Measurements from ENCODE around the gene CCDC3.
"Not testable (repeated sequence)": the region's sequence is repeated elsewhere in the genome, so short reads cannot be mapped to it uniquely, and the experiment has no call there.

The CCDC3 gene

DNA sequence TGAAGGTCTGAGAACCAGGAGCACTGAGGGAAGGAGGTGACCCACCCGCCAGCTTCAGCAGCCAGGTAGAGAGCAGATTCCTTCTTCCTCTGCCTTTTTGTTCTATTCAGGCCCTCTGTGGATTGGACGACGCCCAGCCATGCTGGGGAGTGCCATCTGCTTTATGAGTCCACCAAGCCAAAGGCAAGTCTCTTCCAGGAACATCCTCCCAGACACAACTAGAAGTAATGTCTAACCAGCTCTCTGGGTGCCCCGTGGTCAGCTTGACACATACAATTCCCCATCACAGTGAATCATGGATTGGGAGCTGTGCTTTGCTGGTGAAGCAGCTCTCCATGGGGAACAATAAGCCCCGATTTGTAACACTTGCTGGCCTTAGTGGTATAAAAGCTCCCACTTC lies 125.2 kb downstream of the CCDC3 start:
- no peak for DNase-seq

DNA sequence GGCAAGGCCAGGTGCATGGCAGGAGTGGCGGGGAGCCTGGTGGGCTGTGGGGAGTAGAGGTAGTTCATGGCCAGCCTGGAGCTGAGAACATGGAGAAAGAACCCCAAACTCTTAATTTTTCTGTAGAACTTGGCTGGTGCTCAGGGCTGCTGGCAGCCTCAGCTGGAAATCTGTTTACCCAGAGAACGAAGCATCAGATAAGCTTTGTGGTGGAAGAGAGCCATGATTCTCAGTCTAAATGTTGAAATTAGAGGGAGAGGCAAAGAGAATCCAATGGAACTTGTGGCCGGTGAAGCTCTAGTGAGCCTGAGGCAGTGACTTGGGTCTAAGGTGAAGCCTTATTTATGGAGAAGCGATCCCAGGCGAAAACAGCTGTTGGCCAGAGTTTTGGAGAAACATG lies 126.4 kb downstream of the CCDC3 start:
- no peak for DNase-seq

DNA sequence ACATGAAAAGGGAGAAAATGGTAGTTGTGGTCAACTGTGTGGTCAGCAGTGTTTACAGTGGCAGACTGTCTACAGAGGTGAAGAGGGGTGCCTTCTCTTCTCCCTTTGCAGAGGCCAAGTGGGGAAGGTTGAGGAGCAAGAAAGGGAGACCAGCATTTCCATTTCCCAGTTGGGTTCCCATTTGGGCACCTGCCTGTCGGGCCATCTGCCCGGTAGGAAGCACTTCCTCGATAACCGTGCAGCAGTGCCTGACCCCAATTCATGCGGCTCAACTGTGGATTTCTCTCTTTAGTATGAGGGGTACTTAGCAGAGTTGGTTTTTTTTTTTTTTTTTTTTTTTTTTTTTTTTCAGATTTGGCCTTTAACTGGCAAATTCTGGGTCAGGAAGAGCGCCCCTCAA lies 127.0 kb downstream of the CCDC3 start:
- no peak for DNase-seq

DNA sequence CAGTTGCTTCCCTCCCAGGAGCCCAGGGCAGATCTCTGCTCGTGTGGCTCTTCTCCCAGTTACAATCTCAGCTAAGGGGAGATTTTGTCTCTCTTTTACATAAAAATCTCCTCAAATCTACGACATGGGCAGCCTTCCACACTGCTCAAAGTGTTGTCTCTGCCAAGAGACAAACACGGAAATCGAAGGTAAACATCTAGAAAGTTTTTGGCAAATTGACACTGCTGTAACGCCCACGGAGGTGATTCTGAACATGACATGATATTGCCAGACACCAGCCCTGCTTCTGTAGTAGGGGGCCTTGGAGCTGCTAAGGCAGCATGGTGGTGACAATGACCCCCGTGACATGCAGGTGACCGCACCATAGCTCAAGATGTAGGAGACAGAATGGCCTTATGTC lies 128.3 kb downstream of the CCDC3 start:
- DNase-seq: no peak

- DNase-seq: no peak
Measured at GRCh38 chr10:12872577-12872976, 128.9 kb downstream of the CCDC3 start.

DNA sequence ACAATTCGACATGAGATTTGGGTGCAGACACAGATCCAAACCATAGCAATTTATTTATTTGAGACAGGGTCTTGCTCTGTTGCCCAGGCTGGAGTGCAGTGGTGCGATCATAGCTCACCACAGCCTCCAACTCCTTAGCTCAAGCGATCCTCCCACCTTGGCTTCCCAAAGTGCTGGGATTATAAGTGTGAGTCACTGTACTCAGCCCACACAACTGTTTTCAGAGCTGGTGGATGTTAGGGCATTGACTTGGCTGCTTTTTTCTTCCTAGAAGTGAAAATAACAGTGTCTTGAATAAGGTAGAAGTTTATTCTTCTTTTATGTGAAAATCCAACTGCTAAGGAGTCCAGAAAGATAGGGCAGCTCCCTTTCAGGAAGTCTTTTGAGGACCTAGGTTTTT lies 132.1 kb downstream of the CCDC3 start:
- DNase-seq: no peak

- DNase-seq: no peak
Measured at GRCh38 chr10:12868229-12868628, 133.3 kb downstream of the CCDC3 start.

DNA sequence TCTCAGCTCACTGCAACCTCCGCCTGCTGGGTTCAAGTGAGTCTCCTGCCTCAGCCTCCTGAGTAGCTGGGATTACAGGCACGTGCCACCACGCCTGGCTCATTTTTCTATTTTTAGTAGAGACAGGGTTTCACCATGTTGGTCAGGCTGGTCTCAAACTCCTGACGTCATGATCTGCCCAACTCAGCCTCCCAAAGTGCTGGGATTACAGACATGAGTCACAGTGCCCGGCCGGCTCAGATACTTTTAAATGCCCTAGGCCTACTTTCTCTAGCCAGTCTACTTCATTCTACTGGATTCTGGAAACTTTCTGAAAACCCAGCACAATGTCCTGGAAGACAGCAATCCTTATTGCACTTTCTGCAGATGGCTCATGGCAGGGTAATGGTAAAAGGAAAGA lies 136.0 kb downstream of the CCDC3 start:
- not testable (repeated sequence) for DNase-seq

DNA sequence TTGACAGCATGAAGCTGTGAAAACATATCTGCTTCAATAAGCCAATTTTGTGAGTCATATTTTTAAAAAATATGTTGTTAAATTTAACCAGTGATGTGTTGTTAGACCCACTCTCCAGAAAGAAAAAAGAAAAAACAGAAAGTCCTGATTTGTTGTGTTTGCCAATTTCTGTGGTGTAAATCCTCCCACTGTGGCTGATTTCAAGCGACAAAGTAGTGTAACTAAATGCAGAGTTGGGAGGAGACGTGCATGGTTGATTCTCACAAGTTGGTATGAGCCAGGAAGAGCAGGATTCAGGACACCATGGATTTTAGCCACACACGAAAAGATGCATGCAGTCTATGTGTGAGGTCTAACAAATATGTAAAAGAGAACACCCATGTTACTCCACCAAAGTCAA lies 139.1 kb downstream of the CCDC3 start:
- DNase-seq: no peak

- DNase-seq: no peak
Measured at GRCh38 chr10:12854988-12855387, 146.5 kb downstream of the CCDC3 start.

DNA sequence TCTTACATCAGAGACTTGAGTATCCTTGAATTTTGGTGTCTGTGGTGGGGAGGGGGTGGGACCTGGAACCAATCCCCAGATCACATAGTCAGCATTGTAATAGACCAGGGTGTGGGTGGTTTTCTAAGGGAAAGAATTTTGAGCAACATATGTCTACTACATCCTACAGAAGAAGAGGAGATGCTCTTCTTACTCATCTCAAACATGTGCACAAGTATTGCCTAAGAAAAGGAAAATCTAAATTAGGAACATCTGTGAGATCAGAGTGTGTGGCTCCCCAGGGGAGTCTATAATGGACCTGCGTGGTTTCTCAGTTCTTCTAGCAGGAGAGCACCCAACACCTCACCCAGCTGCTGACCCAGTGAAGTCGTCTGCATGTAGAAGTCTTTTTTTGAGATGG lies 148.8 kb downstream of the CCDC3 start:
- no peak for DNase-seq

GRCh38 chr10:12849319-12850181 lies 152.0 kb downstream of the CCDC3 start:
- DNase-seq: no peak

GRCh38 chr10:12848439-12849173 lies 152.9 kb downstream of the CCDC3 start:
- DNase-seq: no peak

GRCh38 chr10:12847361-12847975 lies 154.0 kb downstream of the CCDC3 start:
- DNase-seq: peak in 1 of 5 donors; percentile 21

GRCh38 chr10:12846718-12847117 lies 154.8 kb downstream of the CCDC3 start:
- no peak for DNase-seq

All from T-helper 1 cell (primary cell).